Measurements from ENCODE around the gene CD79A.
"Not testable (repeated sequence)": the region's sequence is repeated elsewhere in the genome, so short reads cannot be mapped to it uniquely, and the experiment has no call there.

The CD79A gene

DNA sequence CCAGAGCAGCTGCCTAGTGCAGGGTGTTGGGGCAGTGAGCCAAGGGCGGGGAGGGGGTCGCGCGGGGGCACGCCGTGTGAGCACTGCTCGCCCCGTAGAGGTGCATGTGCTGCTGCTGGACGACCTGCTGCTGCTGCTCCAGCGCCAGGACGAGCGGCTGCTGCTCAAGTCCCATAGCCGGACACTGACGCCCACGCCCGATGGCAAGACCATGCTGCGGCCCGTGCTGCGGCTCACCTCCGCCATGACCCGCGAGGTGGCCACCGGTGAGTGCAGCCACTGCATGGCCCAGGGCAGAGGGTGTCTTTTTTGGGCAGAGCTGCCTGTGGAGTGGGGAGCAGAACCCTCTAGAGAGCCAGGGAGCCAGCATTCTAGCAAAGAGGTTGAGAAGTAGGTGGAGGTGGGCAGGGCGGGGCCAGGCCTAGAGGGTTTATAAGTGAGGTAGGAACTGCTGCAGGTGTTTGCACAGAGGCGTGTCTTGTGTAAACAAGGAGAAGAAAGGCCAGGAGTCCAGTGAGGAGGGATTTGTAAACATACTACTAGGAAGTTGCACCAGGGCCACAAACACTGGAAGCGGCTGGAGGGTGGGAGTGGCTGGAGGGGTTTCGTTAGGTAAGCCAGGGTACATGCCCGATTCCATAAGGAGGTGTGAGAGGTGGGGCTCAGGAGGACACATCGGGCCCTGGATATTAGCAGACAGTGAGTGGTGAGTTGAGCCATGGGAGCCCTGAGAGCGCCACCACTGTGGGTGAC is 27.2 kb downstream of the CD79A start:
- DNase-seq (ENCODE audit: insufficient read length, low spot score) (no peak), FAIRE-seq (no peak)

DNA sequence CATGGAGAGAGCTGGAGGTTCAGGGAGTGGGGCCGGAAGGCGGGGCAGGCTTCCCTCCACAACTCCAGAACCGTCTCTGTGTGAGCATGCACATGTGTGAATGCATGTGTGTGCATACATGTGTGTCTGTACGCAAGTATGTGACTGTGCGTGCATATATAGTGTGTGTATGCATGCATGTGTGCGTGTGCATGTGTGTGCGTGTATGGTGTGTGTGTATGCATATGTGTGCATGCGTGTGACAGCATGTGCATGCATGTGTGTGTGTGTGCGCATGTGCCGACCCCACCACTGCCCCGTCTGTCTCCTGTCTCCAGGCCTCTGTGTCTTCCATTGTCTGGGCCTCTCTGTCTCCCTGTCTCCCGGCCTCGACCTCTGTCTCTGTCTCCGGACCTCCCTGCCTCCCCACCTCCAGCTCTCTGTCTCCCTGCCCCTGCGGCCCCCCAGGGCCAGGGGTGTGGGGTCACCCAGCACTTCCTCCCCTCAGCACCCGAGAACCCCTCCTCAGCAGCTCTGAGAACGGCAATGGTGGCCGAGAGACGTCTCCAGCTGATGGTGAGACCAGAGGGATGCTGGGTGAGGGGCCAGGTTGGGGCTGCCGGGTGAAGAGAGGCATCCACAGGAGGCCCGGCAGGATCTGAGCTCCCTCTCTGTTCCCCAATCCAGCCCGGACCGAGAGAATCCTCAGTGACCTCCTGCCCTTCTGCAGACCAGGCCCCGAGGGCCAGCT is 28.4 kb downstream of the CD79A start:
- no peak for FAIRE-seq
- DNase-seq (ENCODE audit: insufficient read length, low spot score) = no peak

DNA sequence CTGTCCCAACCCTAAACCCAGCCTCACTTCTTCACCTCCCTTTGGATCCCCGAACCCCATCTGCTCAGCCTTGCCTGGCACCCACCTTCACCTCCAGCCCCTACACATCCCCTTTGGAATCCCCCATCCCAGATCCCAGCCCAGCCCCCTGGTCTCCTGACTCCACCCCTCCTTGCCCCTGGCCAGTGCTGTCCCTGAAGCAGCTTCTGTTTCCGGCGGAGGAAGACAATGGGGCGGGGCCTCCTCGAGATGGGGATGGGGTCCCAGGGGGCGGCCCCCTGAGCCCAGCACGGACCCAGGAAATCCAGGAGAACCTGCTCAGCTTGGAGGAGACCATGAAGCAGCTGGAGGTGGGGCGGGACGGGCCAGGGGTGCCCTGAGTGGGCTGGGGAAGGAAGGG is 29.2 kb downstream of the CD79A start:
- DNase-seq (ENCODE audit: insufficient read length, low spot score) (no peak), FAIRE-seq (no peak)

DNA sequence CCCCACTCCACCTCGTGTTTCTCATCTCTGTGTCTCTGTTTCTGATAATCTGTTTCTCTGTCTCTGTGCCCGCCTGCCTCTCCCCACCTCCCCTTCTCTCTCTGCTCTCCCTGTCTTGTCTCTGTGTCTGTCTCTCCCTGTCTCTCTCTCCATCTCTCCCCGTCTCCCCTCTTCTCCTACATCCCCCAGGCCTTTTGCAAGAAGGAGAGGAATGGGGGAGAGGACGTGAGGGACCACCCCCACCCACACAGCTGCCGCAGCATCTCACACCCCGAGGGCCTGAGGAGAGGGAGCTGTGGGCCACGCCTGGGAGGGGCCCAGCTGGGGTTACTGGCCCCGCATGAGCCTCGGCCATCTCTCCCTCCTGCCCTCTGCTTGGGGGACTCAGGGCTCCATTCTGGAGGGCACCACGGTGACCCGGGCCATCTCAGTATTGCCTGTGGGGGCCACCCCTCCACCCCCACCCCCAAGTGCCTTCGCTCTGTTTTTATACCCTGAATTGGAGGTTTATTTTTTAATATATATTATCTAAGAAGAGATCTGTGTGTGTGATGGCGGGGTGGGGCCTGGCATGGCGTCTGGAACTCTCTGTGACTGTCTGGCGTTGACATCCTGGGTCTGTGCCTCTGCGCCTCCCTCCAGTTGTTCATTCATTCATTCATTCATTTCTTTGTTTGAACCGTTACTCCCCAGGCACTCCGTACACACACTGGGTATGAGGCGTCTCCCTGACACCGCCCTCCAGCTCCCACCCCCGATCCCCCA is 30.0 kb downstream of the CD79A start:
- FAIRE-seq (no peak), DNase-seq (ENCODE audit: insufficient read length, low spot score) (no peak)

DNA sequence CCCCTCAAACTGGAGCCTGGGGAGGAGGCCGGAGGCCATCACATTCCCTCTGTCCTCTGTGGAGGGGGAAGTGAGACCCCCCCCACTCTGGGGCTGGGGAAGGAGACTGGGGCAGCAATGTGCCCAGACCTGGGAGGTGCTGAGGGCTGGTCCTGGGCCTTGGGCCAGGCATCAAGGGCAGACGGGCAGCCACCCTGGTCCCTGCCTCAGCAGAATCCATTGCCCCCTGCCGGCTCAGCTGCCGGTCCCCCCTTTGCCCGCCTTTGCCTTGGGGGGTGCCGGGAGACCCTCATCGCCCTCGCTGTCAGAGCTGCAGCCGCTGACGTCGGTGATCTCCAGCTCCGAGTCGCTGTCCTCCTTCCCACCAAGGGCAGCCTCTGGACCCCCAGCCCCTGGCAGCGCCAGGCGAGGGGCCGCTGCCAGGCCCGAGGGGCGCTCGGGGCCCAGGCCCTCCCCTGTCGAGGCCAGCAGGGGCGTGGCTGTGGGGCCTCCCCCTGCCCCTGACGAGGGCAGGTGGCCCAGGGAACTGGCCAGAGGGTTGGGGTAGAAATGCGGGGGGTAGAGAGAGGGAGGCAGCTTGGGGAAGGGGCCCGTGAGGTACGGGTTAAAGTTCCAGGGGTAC is 31.0 kb downstream of the CD79A start:
- FAIRE-seq = no peak
- no peak for DNase-seq (ENCODE audit: insufficient read length, low spot score)

DNA sequence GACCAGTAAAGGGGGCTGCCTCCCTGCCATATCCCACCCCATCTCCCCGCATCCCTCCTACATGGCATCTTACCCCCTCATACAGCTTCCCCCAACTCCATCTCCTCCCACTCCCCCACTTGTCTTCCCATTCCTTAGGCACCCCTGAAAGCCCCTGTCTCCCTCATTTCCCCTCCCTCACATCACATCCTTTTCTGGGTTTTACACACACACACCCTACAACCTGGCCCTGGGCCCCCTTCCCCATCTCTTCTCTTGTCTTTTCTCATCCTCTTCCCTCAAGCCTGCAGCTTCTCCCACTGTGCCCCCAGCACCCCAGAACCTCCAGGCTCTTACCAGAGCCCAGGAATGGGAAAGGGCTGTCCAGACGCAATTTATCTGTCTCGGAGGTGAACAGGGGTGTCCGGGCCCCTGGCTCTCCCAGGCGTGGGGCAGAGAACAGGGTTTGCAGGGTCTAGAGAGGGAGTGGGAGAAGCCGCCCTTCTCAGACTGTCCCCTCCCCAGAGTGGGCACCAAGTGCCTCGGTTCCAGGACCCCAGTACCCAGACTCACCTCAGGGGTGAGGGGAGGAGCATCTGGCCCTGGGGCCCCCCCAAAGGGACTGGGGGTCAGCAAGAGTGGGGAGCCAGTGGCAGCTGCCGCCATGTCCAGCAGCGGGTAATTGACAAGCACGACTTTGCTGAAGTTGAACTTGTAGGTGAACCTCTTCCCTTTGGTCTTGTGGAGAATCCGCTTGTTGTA is 31.8 kb downstream of the CD79A start:
- no peak for FAIRE-seq
- no peak for DNase-seq (ENCODE audit: insufficient read length, low spot score)

DNA sequence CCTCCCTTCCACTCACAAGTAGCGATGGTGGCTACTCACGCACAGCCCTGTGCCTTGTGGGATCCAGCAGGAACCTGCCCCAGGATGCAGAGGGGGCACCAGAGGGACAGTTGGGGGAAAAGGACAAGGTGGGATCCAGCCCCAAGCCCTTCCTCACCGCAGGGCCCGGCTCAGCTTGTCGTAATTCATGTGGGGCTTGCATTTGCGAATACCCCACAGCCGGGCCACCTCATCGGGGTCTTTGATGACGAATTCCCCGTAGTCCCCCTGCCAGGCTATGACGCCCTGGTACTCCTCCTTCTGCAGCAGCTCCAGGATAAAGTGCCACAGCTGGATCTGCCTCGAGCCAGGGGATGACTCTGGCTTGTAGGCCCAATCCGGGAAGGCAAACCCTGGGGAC is 32.6 kb downstream of the CD79A start:
- DNase-seq (ENCODE audit: insufficient read length, low spot score) (no peak), FAIRE-seq (no peak)

DNA sequence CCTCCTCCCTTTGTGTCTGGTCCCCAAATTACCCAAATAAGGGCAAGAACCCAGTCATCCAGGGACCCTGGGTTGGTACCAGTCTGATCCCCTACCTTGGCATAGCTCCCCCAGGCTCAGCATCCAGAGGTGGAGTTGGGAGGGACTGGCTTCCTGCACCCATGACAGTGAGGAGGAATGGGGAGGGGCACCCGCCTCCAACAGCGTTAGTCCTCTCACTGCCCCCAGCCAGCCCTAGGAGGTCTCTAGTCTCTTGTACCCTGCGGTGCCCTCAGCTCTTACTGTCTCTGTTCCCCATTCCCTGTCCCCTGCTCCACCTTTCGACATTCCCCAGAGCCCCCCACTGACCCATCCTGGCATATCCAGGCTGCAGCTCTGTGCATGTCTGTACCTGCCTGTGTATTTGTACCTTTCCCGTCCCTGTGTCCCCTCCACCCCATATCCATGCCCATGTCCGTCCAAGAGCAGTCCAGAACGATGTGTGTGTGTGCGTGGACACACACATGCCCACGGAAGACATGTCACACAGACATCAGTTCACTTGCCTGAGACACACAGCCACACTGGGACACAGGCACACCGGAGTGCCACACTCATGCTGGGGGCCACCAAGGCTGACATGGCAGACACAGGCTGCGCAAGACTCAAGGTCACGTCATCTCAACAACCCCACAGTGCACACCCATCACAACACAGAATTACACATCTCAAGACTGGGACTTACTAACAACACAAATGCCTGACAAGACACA is 33.3 kb downstream of the CD79A start:
- FAIRE-seq (no peak), DNase-seq (ENCODE audit: insufficient read length, low spot score) (no peak)

DNA sequence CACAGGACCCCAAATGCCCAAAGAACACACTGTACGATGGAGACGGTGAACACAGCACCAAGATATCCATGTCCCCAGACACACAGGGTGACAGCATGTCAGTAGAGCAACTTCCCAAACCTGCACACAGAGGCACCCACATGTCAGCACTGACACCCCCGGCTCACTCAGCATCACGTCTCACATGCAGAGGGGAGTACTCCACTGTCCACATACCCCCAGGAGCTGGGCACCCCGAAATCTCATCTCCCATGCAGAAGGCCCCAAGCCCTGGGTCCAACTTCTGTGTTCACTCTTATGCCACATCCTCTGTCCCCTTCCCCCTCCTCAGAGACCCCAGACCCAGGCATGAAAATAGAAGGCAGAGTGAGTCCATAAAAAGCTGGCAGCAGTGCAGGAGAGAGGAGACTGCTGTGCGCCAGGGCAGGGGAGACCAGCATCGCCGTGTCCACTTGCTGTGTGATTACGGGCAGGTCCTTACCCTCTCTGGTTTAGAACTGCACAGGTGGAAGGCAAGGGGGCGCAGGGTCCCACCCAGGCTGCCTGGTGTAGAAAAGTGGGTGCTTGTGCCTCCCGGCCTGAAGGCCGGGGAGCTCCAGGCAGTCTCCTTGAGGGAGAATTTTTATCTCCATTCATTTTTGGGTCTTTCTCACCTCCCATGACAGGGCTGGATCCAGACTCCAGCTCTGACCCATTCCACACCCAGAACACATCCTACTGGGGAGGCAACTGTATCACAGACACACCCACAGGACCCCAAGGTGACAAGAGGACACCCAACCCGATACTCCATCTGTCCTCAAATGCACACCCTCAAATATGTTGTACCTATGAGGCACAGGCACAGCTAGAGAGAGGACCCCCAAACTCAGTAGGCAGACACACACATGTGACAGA is 34.2 kb downstream of the CD79A start:
- FAIRE-seq (no peak), DNase-seq (ENCODE audit: insufficient read length, low spot score) (no peak)

DNA sequence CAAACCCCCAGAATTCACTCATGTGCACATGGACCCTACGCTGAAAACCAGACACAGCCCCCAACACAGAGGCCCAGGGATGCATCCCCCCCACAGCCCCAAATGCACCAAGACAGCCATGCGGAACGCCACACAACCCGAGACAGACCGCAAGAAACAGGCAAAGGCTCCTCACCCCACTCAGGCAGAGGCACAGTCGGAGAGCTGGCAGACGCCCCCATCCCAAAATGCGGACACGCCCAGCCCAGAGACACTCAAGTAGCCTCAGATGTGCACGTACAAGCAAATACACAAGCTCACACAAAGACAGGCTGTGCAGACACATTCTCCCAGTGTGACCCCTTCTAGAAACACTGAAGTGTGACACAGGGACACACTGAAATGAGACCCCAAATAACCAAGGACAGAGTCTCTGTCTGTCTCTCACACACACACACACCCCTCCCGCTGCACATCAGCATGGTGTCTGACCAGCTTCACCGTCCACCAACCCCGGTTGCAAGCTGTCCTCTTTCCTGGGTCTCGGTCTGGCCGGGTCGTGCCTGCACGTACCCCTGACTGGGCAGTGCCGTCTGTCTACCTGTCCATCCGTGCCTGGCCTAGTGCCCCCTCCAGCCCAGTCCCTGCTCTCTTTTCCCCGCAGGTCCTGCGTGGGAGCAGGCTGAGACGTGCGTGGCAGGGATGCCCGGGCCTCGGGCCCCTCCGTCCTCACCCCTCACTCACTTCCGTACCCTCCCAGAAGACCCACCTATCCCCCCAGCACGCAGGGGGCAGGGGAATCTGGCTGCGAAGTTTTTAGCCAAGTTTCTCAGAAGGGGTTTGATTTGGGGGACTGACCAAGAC is 35.0 kb downstream of the CD79A start:
- DNase-seq (ENCODE audit: insufficient read length, low spot score) (no peak), FAIRE-seq (no peak)

DNA sequence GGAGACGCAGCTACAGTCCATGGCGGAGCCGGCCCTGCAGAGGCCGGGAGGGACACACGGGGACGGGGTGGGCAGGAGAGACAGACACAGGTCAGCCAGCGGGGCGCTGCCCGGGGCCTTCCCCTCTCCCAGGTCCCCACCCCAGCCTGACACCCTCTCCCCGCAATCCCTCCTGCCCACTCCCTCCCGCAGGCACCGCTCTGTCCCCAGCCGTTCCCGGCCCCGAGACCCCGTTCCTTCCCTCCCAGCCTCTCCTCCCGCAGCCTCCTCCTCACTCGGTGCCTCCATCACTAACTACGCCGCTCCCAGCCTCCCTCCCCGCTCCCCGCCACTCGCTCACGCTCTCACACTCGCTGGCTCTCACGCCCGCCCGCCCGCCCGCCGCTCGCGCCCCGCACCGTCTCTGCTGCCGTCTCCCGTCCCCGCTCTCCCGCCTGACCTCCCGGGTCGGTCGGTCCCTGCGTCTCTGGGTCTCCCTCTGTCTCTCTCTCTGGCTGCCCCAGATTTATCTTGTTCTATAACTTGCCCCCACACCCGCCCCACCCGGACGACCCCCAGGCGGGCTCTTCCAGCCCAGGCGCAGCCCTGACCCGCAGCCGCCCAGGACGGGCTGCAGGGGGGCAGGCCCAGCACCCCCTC is 35.9 kb downstream of the CD79A start:
- FAIRE-seq = no peak
- no peak for DNase-seq (ENCODE audit: insufficient read length, low spot score)

DNA sequence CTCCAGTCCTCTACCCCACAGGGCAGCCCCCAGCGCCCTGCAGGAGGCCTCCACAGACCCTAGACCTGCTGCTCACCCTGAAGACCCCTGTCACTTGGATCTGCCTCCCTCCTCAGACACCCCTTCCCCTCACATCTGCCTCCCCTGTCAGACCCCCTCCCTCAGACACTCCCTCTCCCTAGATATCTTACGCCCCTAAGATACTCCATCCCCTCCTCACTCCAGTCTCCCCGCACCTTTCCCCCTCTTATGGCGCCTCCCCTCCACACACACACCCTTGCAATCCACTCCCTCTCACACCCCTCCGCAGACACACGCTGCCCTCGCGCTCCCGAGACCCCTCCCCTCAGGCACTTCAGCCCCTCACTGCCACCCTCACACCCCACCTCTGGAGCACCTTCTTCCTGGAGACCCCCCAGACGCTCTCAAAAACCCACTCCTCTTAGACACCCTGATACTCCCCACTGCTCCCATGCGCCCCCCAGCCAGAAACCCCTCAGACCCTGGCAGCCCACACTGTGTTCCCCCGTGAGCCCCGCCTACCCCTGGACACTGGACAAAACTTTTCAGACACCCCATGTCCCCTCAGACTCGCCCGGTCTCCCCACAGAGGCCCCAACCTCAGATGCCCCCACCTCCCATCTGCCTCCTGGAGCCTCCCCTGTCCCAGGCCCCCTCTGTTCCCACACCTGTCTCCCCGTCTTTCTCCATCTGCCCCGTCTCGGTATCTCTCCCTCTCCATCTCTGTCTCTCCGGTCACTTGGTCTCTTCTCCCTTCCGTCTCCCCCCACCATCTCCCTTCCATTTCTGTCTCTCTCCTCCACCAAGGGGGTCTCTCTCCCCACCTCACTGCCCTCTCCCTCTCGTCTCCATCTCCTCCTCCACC is 36.7 kb downstream of the CD79A start:
- DNase-seq (ENCODE audit: insufficient read length, low spot score) (no peak), FAIRE-seq (no peak)

DNA sequence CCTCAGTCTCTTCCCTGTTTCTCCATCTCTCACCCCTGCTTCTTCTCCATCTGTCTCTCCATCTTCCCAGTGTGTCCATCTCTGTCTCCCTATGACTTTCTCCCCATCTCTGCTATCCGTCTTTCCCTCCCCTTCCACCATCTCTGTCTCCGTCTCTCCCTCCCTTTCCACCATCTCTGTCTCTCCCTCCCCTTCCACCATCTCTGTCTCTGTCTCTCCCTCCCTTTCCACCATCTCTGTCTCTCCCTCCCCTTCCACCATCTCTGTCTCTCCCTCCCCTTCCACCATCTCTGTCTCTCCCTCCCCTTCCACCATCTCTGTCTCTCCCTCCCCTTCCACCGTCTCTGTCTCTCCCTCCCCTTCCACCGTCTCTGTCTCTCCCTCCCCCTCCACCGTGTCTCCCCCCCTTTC is 37.4 kb downstream of the CD79A start:
- FAIRE-seq; DNase-seq (ENCODE audit: insufficient read length, low spot score): not testable (repeated sequence)

DNA sequence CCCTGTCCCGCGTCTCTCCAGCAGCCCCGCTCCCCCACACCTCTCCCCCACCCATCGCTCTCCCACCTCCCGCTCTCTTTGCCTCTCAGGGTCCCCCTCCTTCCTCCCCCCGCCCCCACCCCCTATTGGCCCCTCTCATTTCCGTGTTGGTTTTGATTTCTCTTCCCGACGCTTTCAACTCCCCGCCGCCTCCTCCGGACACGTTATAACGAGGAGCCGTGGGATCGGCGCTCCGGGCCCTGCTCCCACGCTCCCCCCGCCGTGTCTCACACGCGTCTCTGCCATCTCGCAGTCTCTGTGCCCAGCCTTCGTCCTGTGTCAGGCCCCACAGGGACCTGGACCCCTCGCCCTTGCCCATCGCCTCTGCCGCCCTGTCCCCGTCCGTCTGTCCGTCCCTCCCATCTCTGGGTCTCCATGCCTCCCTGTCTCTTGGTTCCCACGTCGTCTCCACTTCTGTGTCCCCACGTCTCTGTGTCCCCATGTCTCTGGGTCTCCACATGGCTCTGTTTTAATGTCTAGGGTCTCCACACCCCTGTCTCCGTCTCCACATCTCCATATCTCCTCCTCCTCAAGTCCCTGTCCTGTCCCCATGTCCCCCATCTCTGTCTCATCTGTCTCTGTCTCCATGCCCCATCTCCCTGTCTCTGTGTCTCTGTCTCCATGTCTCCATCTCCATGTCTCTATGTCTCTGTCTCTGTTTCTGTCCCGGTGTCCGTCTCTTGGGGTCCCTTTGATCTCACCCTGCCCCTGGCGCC is 38.1 kb downstream of the CD79A start:
- no peak for DNase-seq (ENCODE audit: insufficient read length, low spot score)
- FAIRE-seq = no peak

DNA sequence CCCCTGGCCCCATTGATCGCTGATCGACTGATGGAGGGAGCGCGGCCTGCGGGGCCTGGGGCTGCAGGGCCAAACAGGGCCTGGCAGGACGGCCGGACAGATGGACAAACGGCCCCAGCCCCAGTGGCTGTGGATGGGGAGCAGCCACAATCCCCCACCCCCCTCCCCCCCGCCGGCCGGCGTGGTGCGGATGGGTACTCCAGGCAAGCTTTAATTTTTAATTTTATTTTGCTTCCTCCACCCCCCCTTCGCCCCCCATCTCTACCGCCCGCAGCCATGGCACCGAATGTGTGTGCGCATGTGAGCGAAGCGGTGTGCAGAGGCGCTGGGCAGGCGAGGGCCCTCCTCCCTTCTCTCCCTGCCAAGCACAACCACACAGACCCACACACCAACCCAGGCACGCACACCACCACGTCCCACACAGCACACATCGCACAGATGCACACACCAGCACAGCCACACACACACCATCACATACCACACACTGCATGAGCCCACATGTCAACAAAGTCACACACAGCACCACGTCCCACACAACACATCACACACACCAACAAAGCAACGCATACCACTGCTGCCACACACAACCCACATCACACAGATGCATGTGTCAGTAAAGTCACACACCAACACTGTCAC is 38.8 kb downstream of the CD79A start:
- no peak for DNase-seq (ENCODE audit: insufficient read length, low spot score)
- FAIRE-seq = no peak

Measured in GM19239 (cell line).